CD14-positive monocyte (primary cell): ENCODE results near the gene SMIM38. TPM values are rescaled to one million over a fixed set of nuclear protein-coding genes. Genes with fewer than 3 reads are reported as not detected.
A peak's percentile ranks its signal among the peaks of the same experiment; 100 is the strongest.

ENCODE experiments used
- DNase-seq, 3 donors: peaks; one replicate each; pipeline ENCODE4 v3.0.0-alpha.2; 2011 to 2022
- H2AFZ ChIP-seq: 2 replicates; pipeline ENCODE4 v1.6.0; 2012; ENCODE audit warnings: mild to moderate bottlenecking, low read depth, low read length, inconsistent platforms; ENCODE audit not compliant: insufficient read depth, poor library complexity, severe bottlenecking
- H3K27ac ChIP-seq, 2 donors: 1 replicate in 1 of 2; 2 replicates in 1 of 2; pipeline ENCODE4 v1.5.1; 2012 to 2013; ENCODE audit warnings: low read length in 2 of 2, control low read depth in 1 of 2, inconsistent platforms in 1 of 2, low read depth in 1 of 2, mild to moderate bottlenecking in 1 of 2
- H3K27me3 ChIP-seq, 2 donors: one replicate each; pipeline versions ENCODE4 v1.6.0 to v1.6.1; 2011 to 2013; ENCODE audit warnings: low read length in 2 of 2; ENCODE audit not compliant: control insufficient read depth in 2 of 2, insufficient read depth in 2 of 2
- H3K36me3 ChIP-seq, 2 donors: replicated peaks in 1 of 2; 1 replicate in 1 of 2; 2 replicates in 1 of 2; pipeline versions ENCODE4 v1.5.1 to v1.6.1; 2012 to 2013; ENCODE audit warnings: low read length in 2 of 2, control low read depth in 1 of 2, inconsistent platforms in 1 of 2, mild to moderate bottlenecking in 1 of 2; ENCODE audit not compliant: insufficient read depth in 2 of 2, control insufficient read depth in 1 of 2
- H3K4me1 ChIP-seq, 2 donors: 1 replicate in 1 of 2; 2 replicates in 1 of 2; pipeline versions ENCODE4 v1.5.1 to v1.6.1; 2012 to 2013; ENCODE audit warnings: low read length in 2 of 2, control low read depth in 1 of 2, inconsistent platforms in 1 of 2, mild to moderate bottlenecking in 1 of 2, moderate library complexity in 1 of 2; ENCODE audit not compliant: insufficient read depth in 2 of 2, control insufficient read depth in 1 of 2
- H3K4me2 ChIP-seq: replicated peaks from 2 replicates; pipeline ENCODE3; 2012; ENCODE audit warnings: low read length, moderate library complexity, mild to moderate bottlenecking; ENCODE audit not compliant: poor library complexity, severe bottlenecking; ENCODE audit errors: extremely low read depth
- H3K4me3 ChIP-seq, 3 experiments: fragments of 200-600 bp in 1 of 3; sonication (generic) in 1 of 3; replicated peaks in 1 of 3; 1 replicate in 2 of 3; 2 replicates in 1 of 3; pipeline ENCODE4 v1.5.1; 2011 to 2013; ENCODE audit warnings: low read length in 3 of 3, mild to moderate bottlenecking in 3 of 3, control low read depth in 2 of 3, low read depth in 2 of 3, inconsistent platforms in 1 of 3, moderate library complexity in 1 of 3
- H3K79me2 ChIP-seq: 2 replicates; pipeline ENCODE4 v1.6.0; 2012; ENCODE audit warnings: mild to moderate bottlenecking, control low read depth, inconsistent platforms, low read length, moderate library complexity; ENCODE audit not compliant: insufficient read depth
- H3K9ac ChIP-seq: 2 replicates; pipeline ENCODE4 v1.6.0; 2017; ENCODE audit warnings: low read length, mild to moderate bottlenecking; ENCODE audit not compliant: insufficient read depth, poor library complexity, severe bottlenecking
- H3K9me3 ChIP-seq, 2 donors: replicated peaks in 1 of 2; 1 replicate in 1 of 2; 2 replicates in 1 of 2; pipeline versions ENCODE4 v1.5.1 to v1.6.1; 2012 to 2013; ENCODE audit warnings: low read length in 2 of 2, control low read depth in 1 of 2; ENCODE audit not compliant: control insufficient read depth in 1 of 2, insufficient read depth in 1 of 2
- H4K20me1 ChIP-seq: 2 replicates; pipeline ENCODE4 v1.6.0; 2012; ENCODE audit warnings: mild to moderate bottlenecking, low read length, control low read depth, moderate library complexity; ENCODE audit not compliant: insufficient read depth
- H3K27ac Mint-ChIP-seq, 7 donors: one replicate each; pipeline ENCODE4 v1.8.0; 2020; ENCODE audit warnings: mild to moderate bottlenecking in 7 of 7, mixed read lengths in 7 of 7, moderate library complexity in 6 of 7, inconsistent platforms in 2 of 7
- H3K27me3 Mint-ChIP-seq, 3 donors: one replicate each; pipeline ENCODE4 v1.8.0; 2021 to 2022; ENCODE audit warnings: low read depth in 3 of 3, mild to moderate bottlenecking in 3 of 3, mixed read lengths in 3 of 3, moderate library complexity in 3 of 3, inconsistent platforms in 1 of 3
- H3K36me3 Mint-ChIP-seq, 2 donors: one replicate each; pipeline ENCODE4 v1.8.0; 2020; ENCODE audit warnings: mixed read lengths in 2 of 2, inconsistent platforms in 1 of 2, mild to moderate bottlenecking in 1 of 2
- H3K4me1 Mint-ChIP-seq: one replicate; pipeline ENCODE4 v1.8.0; 2020; ENCODE audit warnings: mild to moderate bottlenecking, mixed read lengths
- H3K4me3 Mint-ChIP-seq, 2 donors: one replicate each; pipeline ENCODE4 v1.8.0; 2020; ENCODE audit warnings: mild to moderate bottlenecking in 2 of 2, mixed read lengths in 2 of 2, moderate library complexity in 1 of 2
- H3K9me3 Mint-ChIP-seq, 7 donors: one replicate each; pipeline ENCODE4 v1.8.0; 2020 to 2022; ENCODE audit warnings: mixed read lengths in 7 of 7, mild to moderate bottlenecking in 6 of 7, moderate library complexity in 6 of 7, inconsistent platforms in 2 of 7
- CTCF ChIP-seq: fragments of 200-600 bp; IDR thresholded peaks from one replicate; pipeline ENCODE4 v1.8.0; 2022; ENCODE audit warnings: antibody characterized with exemption, mild to moderate bottlenecking
- WGBS: methylation state at CpG from one replicate; pipeline ENCODE4 v1.1.5; 2013; ENCODE audit warnings: missing lambda C conversion rate; ENCODE audit not compliant: insufficient coverage; 5-methylcytosine and 5-hydroxymethylcytosine counted together
- intact Hi-C, 2 donors: fragments of 100-400 bp; cut with micrococcal nuclease; formaldehyde crosslinking; loops; one replicate each; pipeline versions ENCODE4 v1.15.0 to v1.15.1; 2023
- polyA plus RNA-seq, 3 donors: library from polyadenylated mRNA; depleted of rRNA in 1 of 3; unstranded in 2 of 3; stranded (reverse) in 1 of 3; fragments of 300-500 nt in 2 of 3; fragments of >200 nt in 1 of 3; fragmentation: Illumina TruSeq in 2 of 3; gene quantifications; 1 replicate in 2 of 3; 2 replicates in 1 of 3; pipeline ENCODE4 v1.2.3, GENCODE V29; 2012 to 2021

Gene SMIM38
- polyA plus RNA-seq, 3 donors: 0.05 TPM; not detected in 2

GRCh38 chr11:69180726-69181125 lies 25.0 kb downstream of the SMIM38 start:
- Mint-ChIP-seq H3K27me3 (peaks cover 6 to 8% (median 7%) of the 10 kb centered on the region in 3 donors), H3K27ac (no peak overlapping the region), H3K4me3 (no peak overlapping the region), H3K36me3 (no peaks in the 10 kb centered on the region), H3K4me1 (no peaks in the 10 kb centered on the region), H3K9me3 (peaks cover 2 to 8% (median 4%) of the 10 kb centered on the region in 7 donors)
- no peak for TF ChIP-seq CTCF
- no peaks in the 10 kb centered on the region for H4K20me1 ChIP-seq
- no peak overlapping the region for H3K9ac ChIP-seq
- no peak overlapping the region for H3K4me3 ChIP-seq
- no peaks in the 10 kb centered on the region for H3K36me3 ChIP-seq
- H3K27ac ChIP-seq: no peak overlapping the region
- no CpG with 5 or more reads among the region's 3 CpGs for WGBS
- H3K27me3 ChIP-seq: peaks cover 0 to 3% of the 10 kb centered on the region in 2 donors
- DNase-seq: no peak
- intact Hi-C loops: no loop called here
- no peak overlapping the region for H3K4me2 ChIP-seq
- no peaks in the 10 kb centered on the region for H3K9me3 ChIP-seq
- H3K4me1 ChIP-seq: no peaks in the 10 kb centered on the region
- no peak overlapping the region for H2AFZ ChIP-seq
- H3K79me2 ChIP-seq: no peaks in the 10 kb centered on the region

GRCh38 chr11:69183613-69184012 lies 27.9 kb downstream of the SMIM38 start:
- peak overlapping the region in 1 of 7 donors; percentile 3 for H3K27ac Mint-ChIP-seq

More at GRCh38 chr11:69183613-69184012, 27.9 kb downstream of the SMIM38 start:
- Mint-ChIP-seq H3K9me3 (peaks cover 4 to 18% (median 7%) of the 10 kb centered on the region in 7 donors), H3K36me3 (no peaks in the 10 kb centered on the region), H3K4me1 (no peaks in the 10 kb centered on the region), H3K4me3 (no peak overlapping the region), H3K27me3 (peaks cover 8 to 9% (median 8%) of the 10 kb centered on the region in 3 donors)
- H3K79me2 ChIP-seq: no peaks in the 10 kb centered on the region
- peaks cover 0 to 10% of the 10 kb centered on the region in 2 donors for H3K9me3 ChIP-seq
- no peak overlapping the region for H3K4me2 ChIP-seq
- no peak for TF ChIP-seq CTCF
- no peaks in the 10 kb centered on the region for H3K36me3 ChIP-seq
- no peak overlapping the region for H3K9ac ChIP-seq
- no peaks in the 10 kb centered on the region for H3K4me1 ChIP-seq
- H3K4me3 ChIP-seq: no peak overlapping the region
- no peaks in the 10 kb centered on the region for H4K20me1 ChIP-seq
- peaks cover 0 to 3% of the 10 kb centered on the region in 2 donors for H3K27me3 ChIP-seq
- no peak overlapping the region for H2AFZ ChIP-seq
- intact Hi-C loops: no loop called here
- 82% methylated on average over 6 of the region's 8 CpGs for WGBS
- no peak for DNase-seq
- no peak overlapping the region for H3K27ac ChIP-seq
